ENCODE results near the gene XXYLT1. TPM values are rescaled to one million over a fixed set of nuclear protein-coding genes. Genes with fewer than 3 reads are reported as not detected.

The XXYLT1 gene
- total and polyA plus RNA-seq, 12 donors, result 2.2 to 7.2 (median 3.6) TPM

- no peaks in the 10 kb centered on the region for H3K9me3 ChIP-seq
- H3K27ac ChIP-seq, result no peak overlapping the region
- ATAC-seq (no peak), DNase-seq (no peak)
- intact Hi-C loops (cut with DNase I), result no loop called here
- TF ChIP-seq CTCF (IDR thresholded peaks at IDR 0.05), result no peak
- no peak overlapping the region for H3K4me3 ChIP-seq
- no peaks in the 10 kb centered on the region for H3K36me3 ChIP-seq
- 96% methylated on average over 23 of the region's 23 CpGs for WGBS, 2 donors
- no peaks in the 10 kb centered on the region for H3K27me3 ChIP-seq
- H3K4me1 ChIP-seq, result peaks cover 0 to 55% (median 42%) of the 10 kb centered on the region in 9 donors
These were observed 101.8 kb downstream of the XXYLT1 start for GRCh38 chr3:195169011-195169649.

- intact Hi-C loops (cut with DNase I), result no loop called here
- no peaks in the 10 kb centered on the region for H3K27me3 ChIP-seq
- no peak overlapping the region for H3K4me3 ChIP-seq
- H3K9me3 ChIP-seq, result no peaks in the 10 kb centered on the region
- ATAC-seq (no peak), DNase-seq (no peak)
- WGBS, 2 donors, result 91 to 96% methylated on average over 6 of the region's 6 CpGs
- no peaks in the 10 kb centered on the region for H3K36me3 ChIP-seq
- no peak overlapping the region for H3K27ac ChIP-seq
- H3K4me1 ChIP-seq, result peaks cover 0 to 52% (median 33%) of the 10 kb centered on the region in 9 donors
- no peak for TF ChIP-seq CTCF (IDR thresholded peaks at IDR 0.05)
These were observed 102.8 kb downstream of the XXYLT1 start for GRCh38 chr3:195168009-195168762.

- peaks cover 0 to 56% (median 33%) of the 10 kb centered on the region in 9 donors for H3K4me1 ChIP-seq
- intact Hi-C loops (cut with DNase I), result no loop called here
- ATAC-seq (no peak), DNase-seq (no peak)
- H3K36me3 ChIP-seq, result no peaks in the 10 kb centered on the region
- no peaks in the 10 kb centered on the region for H3K27me3 ChIP-seq
- TF ChIP-seq CTCF (IDR thresholded peaks at IDR 0.05), result no peak
- H3K9me3 ChIP-seq, result no peaks in the 10 kb centered on the region
- no peak overlapping the region for H3K27ac ChIP-seq
- 97% methylated on average over 1 of the region's 1 CpG for WGBS, 2 donors
- H3K4me3 ChIP-seq, result no peak overlapping the region
These were observed 105.2 kb downstream of the XXYLT1 start for GRCh38 chr3:195165790-195166189.

- intact Hi-C loops (cut with DNase I), result no loop called here
- ATAC-seq (no peak), DNase-seq (no peak)
- no peak overlapping the region for H3K4me3 ChIP-seq
- H3K27me3 ChIP-seq, result no peaks in the 10 kb centered on the region
- peak overlapping the region in 2 of 10 donors; percentile 22 to 56 for H3K27ac ChIP-seq
- no peak for TF ChIP-seq CTCF (IDR thresholded peaks at IDR 0.05)
- WGBS, 2 donors, result 85 to 86% methylated on average over 7 of the region's 7 CpGs
- H3K4me1 ChIP-seq, result peaks cover 4 to 56% (median 33%) of the 10 kb centered on the region in 9 donors
- no peaks in the 10 kb centered on the region for H3K36me3 ChIP-seq
- H3K9me3 ChIP-seq, result no peaks in the 10 kb centered on the region
These were observed 105.7 kb downstream of the XXYLT1 start for GRCh38 chr3:195165265-195165609.
